ENCODE measurements around the gene MYEF2.

DNA sequence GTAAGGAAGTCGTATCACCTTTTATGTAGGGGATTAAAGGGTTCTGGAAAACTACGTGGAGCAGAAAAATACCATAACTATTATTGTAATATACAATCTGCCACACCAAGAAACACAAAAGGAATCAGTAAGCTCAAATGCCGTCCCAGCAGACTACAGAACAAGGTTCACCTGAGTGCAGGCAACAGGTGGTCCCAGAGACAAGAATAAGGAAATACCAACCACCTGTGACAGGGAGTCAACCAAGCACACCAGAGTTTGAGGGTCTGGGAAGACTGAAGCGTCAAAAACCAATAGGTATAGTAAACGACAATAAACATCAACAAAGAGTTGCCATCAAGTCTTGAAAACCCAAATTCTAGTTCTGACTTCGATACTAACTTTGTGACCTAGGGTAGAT is 45.2 kb downstream of the MYEF2 start:
- TF ChIP-seq POLR2A (IDR thresholded peaks at IDR 0.05), result no peak
- TF ChIP-seq, protein P1, sequence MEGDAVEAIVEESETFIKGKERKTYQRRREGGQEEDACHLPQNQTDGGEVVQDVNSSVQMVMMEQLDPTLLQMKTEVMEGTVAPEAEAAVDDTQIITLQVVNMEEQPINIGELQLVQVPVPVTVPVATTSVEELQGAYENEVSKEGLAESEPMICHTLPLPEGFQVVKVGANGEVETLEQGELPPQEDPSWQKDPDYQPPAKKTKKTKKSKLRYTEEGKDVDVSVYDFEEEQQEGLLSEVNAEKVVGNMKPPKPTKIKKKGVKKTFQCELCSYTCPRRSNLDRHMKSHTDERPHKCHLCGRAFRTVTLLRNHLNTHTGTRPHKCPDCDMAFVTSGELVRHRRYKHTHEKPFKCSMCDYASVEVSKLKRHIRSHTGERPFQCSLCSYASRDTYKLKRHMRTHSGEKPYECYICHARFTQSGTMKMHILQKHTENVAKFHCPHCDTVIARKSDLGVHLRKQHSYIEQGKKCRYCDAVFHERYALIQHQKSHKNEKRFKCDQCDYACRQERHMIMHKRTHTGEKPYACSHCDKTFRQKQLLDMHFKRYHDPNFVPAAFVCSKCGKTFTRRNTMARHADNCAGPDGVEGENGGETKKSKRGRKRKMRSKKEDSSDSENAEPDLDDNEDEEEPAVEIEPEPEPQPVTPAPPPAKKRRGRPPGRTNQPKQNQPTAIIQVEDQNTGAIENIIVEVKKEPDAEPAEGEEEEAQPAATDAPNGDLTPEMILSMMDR (IDR thresholded peaks at IDR 0.05), result no peak
